Measurements from ENCODE around the gene FURIN.
"Not testable (repeated sequence)": the region's sequence is repeated elsewhere in the genome, so short reads cannot be mapped to it uniquely, and the experiment has no call there.

FURIN gene

GRCh38 chr15:90916461-90916860 is 48.1 kb downstream of the FURIN start:
- H3K27me3 Mint-ChIP-seq (ENCODE audit: low read depth): peaks cover 4% of the 10 kb centered on the region

GRCh38 chr15:90917569-90917968 is 49.2 kb downstream of the FURIN start:
- Mint-ChIP-seq H3K27me3 (ENCODE audit: low read depth) (peaks cover 4% of the 10 kb centered on the region), H3K27ac (no peak overlapping the region), H3K4me1 (peaks cover 12% of the 10 kb centered on the region), H3K36me3 (ENCODE audit: low read depth) (peaks cover 52% of the 10 kb centered on the region), H3K4me3 (no peak overlapping the region), H3K9me3 (no peaks in the 10 kb centered on the region)
- no peak for TF ChIP-seq CTCF (IDR thresholded peaks at IDR 0.05; ENCODE audit: unreplicated experiment in 3 of 3)

More at GRCh38 chr15:90916461-90916860, 48.1 kb downstream of the FURIN start:
- peaks cover 12% of the 10 kb centered on the region for H3K4me1 Mint-ChIP-seq
- H3K36me3 Mint-ChIP-seq (ENCODE audit: low read depth): peaks cover 56% of the 10 kb centered on the region
- TF ChIP-seq CTCF (IDR thresholded peaks at IDR 0.05; ENCODE audit: unreplicated experiment in 3 of 3): no peak
- H3K4me3 Mint-ChIP-seq: peak overlapping the region in 1 of 3 experiments; percentile 28
- no peak overlapping the region for H3K27ac Mint-ChIP-seq
- no peaks in the 10 kb centered on the region for H3K9me3 Mint-ChIP-seq

GRCh38 chr15:90918034-90918788 is 49.8 kb downstream of the FURIN start:
- no peak overlapping the region for H3K4me3 Mint-ChIP-seq

GRCh38 chr15:90918835-90919234 is 50.4 kb downstream of the FURIN start:
- Mint-ChIP-seq H3K27me3 (ENCODE audit: low read depth) (peaks cover 4% of the 10 kb centered on the region), H3K4me3 (no peak overlapping the region), H3K9me3 (no peaks in the 10 kb centered on the region), H3K36me3 (ENCODE audit: low read depth) (peaks cover 46% of the 10 kb centered on the region), H3K27ac (no peak overlapping the region), H3K4me1 (peaks cover 12% of the 10 kb centered on the region)
- no peak for TF ChIP-seq CTCF (IDR thresholded peaks at IDR 0.05; ENCODE audit: unreplicated experiment in 3 of 3)

More at GRCh38 chr15:90918034-90918788, 49.8 kb downstream of the FURIN start:
- Mint-ChIP-seq H3K9me3 (no peaks in the 10 kb centered on the region), H3K4me1 (peaks cover 12% of the 10 kb centered on the region), H3K27ac (no peak overlapping the region), H3K27me3 (ENCODE audit: low read depth) (peaks cover 4% of the 10 kb centered on the region), H3K36me3 (ENCODE audit: low read depth) (peaks cover 49% of the 10 kb centered on the region)
- TF ChIP-seq CTCF (IDR thresholded peaks at IDR 0.05; ENCODE audit: unreplicated experiment in 3 of 3): no peak

- Mint-ChIP-seq H3K27ac (no peak overlapping the region), H3K4me1 (no peaks in the 10 kb centered on the region), H3K4me3 (no peak overlapping the region), H3K9me3 (no peaks in the 10 kb centered on the region), H3K36me3 (ENCODE audit: low read depth) (peaks cover 33% of the 10 kb centered on the region), H3K27me3 (ENCODE audit: low read depth) (peaks cover 4% of the 10 kb centered on the region)
- TF ChIP-seq CTCF (IDR thresholded peaks at IDR 0.05; ENCODE audit: unreplicated experiment in 3 of 3): no peak
Observed at GRCh38 chr15:90921887-90922286, 53.5 kb downstream of the FURIN start.

- not testable (repeated sequence) for H3K27me3 Mint-ChIP-seq (ENCODE audit: low read depth); H3K9me3 Mint-ChIP-seq; H3K27ac Mint-ChIP-seq; H3K4me1 Mint-ChIP-seq; H3K4me3 Mint-ChIP-seq
- peaks cover 25% of the 10 kb centered on the region for H3K36me3 Mint-ChIP-seq (ENCODE audit: low read depth)
Observed at GRCh38 chr15:90922712-90923322, 54.4 kb downstream of the FURIN start.

All from nephron (organoid).